Adrenal gland (tissue), 12 donors: ENCODE data around the gene RCOR3. TPM values are rescaled to one million over a fixed set of nuclear protein-coding genes. Genes with fewer than 3 reads are reported as not detected.
"Not testable (repeated sequence)": the region's sequence is repeated elsewhere in the genome, so short reads cannot be mapped to it uniquely, and the experiment has no call there.

ENCODE experiments used
- DNase-seq, 7 donors: peaks; one replicate each; pipeline ENCODE4 v3.0.0-alpha.2; 2019 to 2020
- H3K27ac ChIP-seq, 5 donors: fragments of 200-600 bp; sonication (generic) in 4 of 5; 1 replicate in 3 of 5; 2 replicates in 2 of 5; pipeline versions ENCODE4 v1.5.1 to v1.8.0; 2016 to 2020; ENCODE audit warnings: mild to moderate bottlenecking in 1 of 5
- H3K27me3 ChIP-seq: fragments of 200-600 bp; 2 replicates; pipeline ENCODE4 v1.8.0; 2021
- H3K36me3 ChIP-seq, 2 donors: fragments of 200-600 bp; replicated peaks in 1 of 2; 1 replicate in 1 of 2; 2 replicates in 1 of 2; pipeline versions ENCODE4 v1.5.1 to v1.8.0; 2018 to 2022
- H3K4me1 ChIP-seq, 2 donors: fragments of 200-600 bp; replicated peaks in 1 of 2; 1 replicate in 1 of 2; 2 replicates in 1 of 2; pipeline versions ENCODE4 v1.5.1 to v1.8.0; 2018 to 2021
- H3K4me3 ChIP-seq, 4 donors: fragments of 200-600 bp; sonication (generic) in 3 of 4; one replicate each; pipeline ENCODE4 v1.5.1; 2016 to 2018
- H3K9me3 ChIP-seq, 3 donors: fragments of 200-600 bp; sonication (generic) in 1 of 3; replicated peaks in 1 of 3; 1 replicate in 2 of 3; 2 replicates in 1 of 3; pipeline versions ENCODE4 v1.5.1 to v1.8.0; 2016 to 2021
- POLR2A ChIP-seq, 2 donors: fragments of 450-650 bp; IDR thresholded peaks; one replicate each; pipeline ENCODE4 v1.6.1; 2017; ENCODE audit warnings: antibody characterized with exemption in 2 of 2, mild to moderate bottlenecking in 2 of 2, moderate library complexity in 1 of 2
- WGBS, 4 donors: extraction: QIAGEN DNeasy Blood & Tissue Kit in 2 of 4; methylation state at CpG; one replicate each; pipeline versions ENCODE4 v1.1.5 to v1.1.7; 2013 to 2017; 5-methylcytosine and 5-hydroxymethylcytosine counted together
- intact Hi-C, 2 donors: fragments of 100-400 bp; cut with DNase I; formaldehyde crosslinking; loops; one replicate each; pipeline versions ENCODE4 v1.14.1 to v1.15.0; 2022 to 2023
- polyA plus RNA-seq, 3 donors: library from polyadenylated mRNA; stranded (reverse); fragments of 200-250 nt in 2 of 3; fragments of 350-450 nt in 1 of 3; fragmentation: Illumina TruSeq in 1 of 3; extraction: RNeasy Lipid Tissue Mini Kit (QIAGEN cat#74804) in 1 of 3; gene quantifications; one replicate each; pipeline ENCODE4 v1.2.3, GENCODE V29; 2013 to 2014
- total RNA-seq, 9 donors: library from RNA; depleted of rRNA in 4 of 9; stranded (reverse); fragments of >200 nt in 4 of 9; fragments of 120-200 nt in 1 of 9; fragmentation: NEBNext Ultra II Directional in 1 of 9; extraction: Animal tissue kit (Norgen Biotek cat#: 25700) in 1 of 9; gene quantifications; one replicate each; pipeline versions ENCODE4 v1.1.0 to v1.2.4, GENCODE V29; 2013 to 2023
- TF ChIP-seq, protein P1 (sequence below), 6 experiments: fragments of 450-650 bp in 4 of 6; fragments of 200-600 bp in 2 of 6; sonication (generic) in 1 of 6; IDR thresholded peaks; 1 replicate in 5 of 6; 2 replicates in 1 of 6; pipeline versions ENCODE4 v1.5.1 to v1.8.0; 2016 to 2021; ENCODE audit warnings: antibody characterized with exemption in 6 of 6, mild to moderate bottlenecking in 2 of 6, moderate library complexity in 1 of 6
- donor health status: healthy with polysubstance abuse.
- donor health status: Bipolar disorder and iron deficiency.
- donor health status: DM: yes; HTN: yes; CAD: no.
- donor health status: DM: no; HTN: no; CAD: no.
- donor health status: DM: no; HTN: no; CAD: no.
- donor health status: DM: yes; HTN: yes; CAD: no.

The RCOR3 gene
- total and polyA plus RNA-seq, 12 donors: 19.4 to 57.2 (median 34.5) TPM

- TF ChIP-seq POLR2A (IDR thresholded peaks at IDR 0.05): no peak
- TF ChIP-seq, protein P1, sequence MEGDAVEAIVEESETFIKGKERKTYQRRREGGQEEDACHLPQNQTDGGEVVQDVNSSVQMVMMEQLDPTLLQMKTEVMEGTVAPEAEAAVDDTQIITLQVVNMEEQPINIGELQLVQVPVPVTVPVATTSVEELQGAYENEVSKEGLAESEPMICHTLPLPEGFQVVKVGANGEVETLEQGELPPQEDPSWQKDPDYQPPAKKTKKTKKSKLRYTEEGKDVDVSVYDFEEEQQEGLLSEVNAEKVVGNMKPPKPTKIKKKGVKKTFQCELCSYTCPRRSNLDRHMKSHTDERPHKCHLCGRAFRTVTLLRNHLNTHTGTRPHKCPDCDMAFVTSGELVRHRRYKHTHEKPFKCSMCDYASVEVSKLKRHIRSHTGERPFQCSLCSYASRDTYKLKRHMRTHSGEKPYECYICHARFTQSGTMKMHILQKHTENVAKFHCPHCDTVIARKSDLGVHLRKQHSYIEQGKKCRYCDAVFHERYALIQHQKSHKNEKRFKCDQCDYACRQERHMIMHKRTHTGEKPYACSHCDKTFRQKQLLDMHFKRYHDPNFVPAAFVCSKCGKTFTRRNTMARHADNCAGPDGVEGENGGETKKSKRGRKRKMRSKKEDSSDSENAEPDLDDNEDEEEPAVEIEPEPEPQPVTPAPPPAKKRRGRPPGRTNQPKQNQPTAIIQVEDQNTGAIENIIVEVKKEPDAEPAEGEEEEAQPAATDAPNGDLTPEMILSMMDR (IDR thresholded peaks at IDR 0.05): no peak
- H3K27me3 ChIP-seq: no peaks in the 10 kb centered on the region
- WGBS, 4 donors: 85 to 94% (median 87%) methylated on average over 2 of the region's 2 CpGs
- DNase-seq: no peak
- no peak overlapping the region for H3K4me3 ChIP-seq
- H3K9me3 ChIP-seq: no peaks in the 10 kb centered on the region
- no peaks in the 10 kb centered on the region for H3K4me1 ChIP-seq
- intact Hi-C loops: no loop called here
- H3K27ac ChIP-seq: no peak overlapping the region
- no peaks in the 10 kb centered on the region for H3K36me3 ChIP-seq
These were observed 45.5 kb upstream of the RCOR3 start for GRCh38 chr1:211213702-211214101.

DNA sequence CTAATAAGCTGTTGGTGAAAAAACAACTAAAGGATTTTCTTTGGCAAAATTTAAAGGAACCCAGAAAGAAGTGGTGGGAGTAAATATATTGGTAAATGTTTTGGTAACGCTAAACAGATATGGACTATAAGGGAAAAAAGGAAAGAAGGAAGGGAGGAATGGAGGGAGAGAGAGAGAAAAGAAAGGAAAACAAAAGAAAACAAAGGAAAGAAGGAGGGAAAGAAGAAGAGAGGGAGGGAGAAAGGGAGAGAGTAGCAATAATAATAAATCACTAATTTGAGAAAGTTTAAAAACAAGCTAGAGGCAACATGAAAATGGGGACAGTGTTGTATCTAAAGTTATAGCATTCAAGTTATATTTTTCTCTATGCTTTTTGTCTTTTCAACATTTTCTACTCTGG, 43.6 kb upstream of the RCOR3 start:
- Histone ChIP-seq H3K27me3 (no peaks in the 10 kb centered on the region), H3K9me3 (no peaks in the 10 kb centered on the region), H3K4me1 (no peaks in the 10 kb centered on the region), H3K4me3 (no peak overlapping the region), H3K27ac (no peak overlapping the region), H3K36me3 (no peaks in the 10 kb centered on the region)
- TF ChIP-seq, protein P1 (IDR thresholded peaks at IDR 0.05): no peak
- no peak for TF ChIP-seq POLR2A (IDR thresholded peaks at IDR 0.05)
- 90 to 100% (median 97%) methylated on average over 1 of the region's 1 CpG for WGBS, 4 donors
- intact Hi-C loops: no loop called here
- DNase-seq: no peak

- H3K27ac ChIP-seq: no peak overlapping the region
- H3K27me3 ChIP-seq: no peaks in the 10 kb centered on the region
- TF ChIP-seq POLR2A (IDR thresholded peaks at IDR 0.05): no peak
- TF ChIP-seq, protein P1 (IDR thresholded peaks at IDR 0.05): no peak
- no peaks in the 10 kb centered on the region for H3K4me1 ChIP-seq
- no peaks in the 10 kb centered on the region for H3K36me3 ChIP-seq
- 90 to 100% (median 93%) methylated on average over 1 of the region's 1 CpG for WGBS, 4 donors
- no peak overlapping the region for H3K4me3 ChIP-seq
- no peak for DNase-seq
- intact Hi-C loops: no loop called here
- H3K9me3 ChIP-seq: no peaks in the 10 kb centered on the region
These were observed 41.8 kb upstream of the RCOR3 start for GRCh38 chr1:211217392-211217791.

GRCh38 chr1:211222469-211223234, 36.5 kb upstream of the RCOR3 start:
- 72 to 80% (median 77%) methylated on average over 8 to 9 of the region's 9 CpGs for WGBS, 4 donors
- H3K36me3 ChIP-seq, H3K9me3 ChIP-seq, H3K27me3 ChIP-seq, DNase-seq, H3K4me3 ChIP-seq, H3K27ac ChIP-seq, intact Hi-C loops, H3K4me1 ChIP-seq: not testable (repeated sequence)

- H3K9me3 ChIP-seq, intact Hi-C loops, H3K4me3 ChIP-seq, H3K4me1 ChIP-seq, DNase-seq, H3K27me3 ChIP-seq, H3K36me3 ChIP-seq, H3K27ac ChIP-seq: not testable (repeated sequence)
- WGBS, 4 donors: 72 to 75% (median 74%) methylated on average over 12 to 13 of the region's 13 CpGs
These were observed 30.4 kb upstream of the RCOR3 start for GRCh38 chr1:211228573-211229364.
